H1 (cell line): ENCODE results near the gene FGD6. TPM values are rescaled to one million over a fixed set of nuclear protein-coding genes. Genes with fewer than 3 reads are reported as not detected.

Experiments
- CTCF ChIA-PET: fragments of 300-600 bp; sonication (Branson Sonifier 250); formaldehyde crosslinking; loops from one replicate; lab custom pipeline; 2021; ENCODE audit not compliant: partially characterized antibody; lab: Charles Lee
- POLR2A ChIA-PET: fragments of 300-600 bp; sonication (Branson Sonifier 250); formaldehyde crosslinking; loops from one replicate; lab custom pipeline; 2021; ENCODE audit warnings: inconsistent platforms; ENCODE audit not compliant: partially characterized antibody; lab: Charles Lee
- DNase-seq, 2 experiments: peaks; one replicate each; pipeline versions ENCODE4 v3.0.0 to v3.0.0-alpha.2; 2010 to 2022; ENCODE audit warnings: low spot score in 2 of 2, low read depth in 1 of 2, mixed read lengths in 1 of 2
- FAIRE-seq: peaks from 2 replicates; lab custom pipeline; 2011; peaks lifted over from hg19 to GRCh38; lab: Jason Lieb, UNC
- H2AFZ ChIP-seq: 2 replicates; pipeline ENCODE4 v1.8.1; 2012; ENCODE audit warnings: low read length, inconsistent platforms
- H2AK5ac ChIP-seq: 2 replicates; pipeline ENCODE4 v1.6.1; 2013; ENCODE audit warnings: low read depth, low read length
- H2BK120ac ChIP-seq: replicated peaks from 2 replicates; pipeline ENCODE3; 2013; ENCODE audit warnings: low read depth, low read length, inconsistent platforms
- H2BK12ac ChIP-seq: 2 replicates; pipeline ENCODE4 v1.6.1; 2013; ENCODE audit warnings: low read depth, low read length
- H2BK15ac ChIP-seq: 2 replicates; pipeline ENCODE4 v1.6.1; 2013; ENCODE audit warnings: low read length
- H2BK20ac ChIP-seq: 2 replicates; pipeline ENCODE4 v1.6.1; 2013; ENCODE audit warnings: low read length
- H2BK5ac ChIP-seq: 2 replicates; pipeline ENCODE4 v1.6.1; 2013; ENCODE audit warnings: low read depth, low read length
- H3K14ac ChIP-seq: 2 replicates; pipeline ENCODE4 v1.6.1; 2013; ENCODE audit warnings: inconsistent platforms; ENCODE audit not compliant: insufficient read length
- H3K18ac ChIP-seq: 2 replicates; pipeline ENCODE4 v1.6.1; 2013; ENCODE audit warnings: low read length; ENCODE audit errors: extremely low read depth
- H3K23ac ChIP-seq: 2 replicates; pipeline ENCODE4 v1.6.1; 2013; ENCODE audit warnings: inconsistent platforms; ENCODE audit not compliant: insufficient read length
- H3K23me2 ChIP-seq: 2 replicates; pipeline ENCODE4 v1.6.1; 2013; ENCODE audit warnings: low read depth, low read length
- H3K27ac ChIP-seq: 2 replicates; pipeline ENCODE4 v1.6.1; 2011; ENCODE audit warnings: low read depth, low read length, inconsistent platforms
- H3K27me3 ChIP-seq, 4 experiments: replicated peaks in 1 of 4; 1 replicate in 1 of 4; 2 replicates in 3 of 4; pipeline versions ENCODE4 v1.6.1 to v1.8.1; 2011 to 2013; ENCODE audit warnings: low read length in 3 of 4, mild to moderate bottlenecking in 3 of 4, inconsistent platforms in 2 of 4, mixed read lengths in 2 of 4, moderate library complexity in 1 of 4; ENCODE audit not compliant: control insufficient read depth in 3 of 4, insufficient read depth in 3 of 4; ENCODE audit errors: extremely low read depth in 1 of 4
- H3K36me3 ChIP-seq, 4 experiments: 2 replicates each; pipeline versions ENCODE4 v1.6.1 to v1.8.1; 2011 to 2013; ENCODE audit warnings: mild to moderate bottlenecking in 4 of 4, low read length in 3 of 4, moderate library complexity in 2 of 4, control low read depth in 1 of 4, inconsistent platforms in 1 of 4; ENCODE audit not compliant: insufficient read depth in 4 of 4, control insufficient read depth in 2 of 4
- H3K4ac ChIP-seq: replicated peaks from 2 replicates; pipeline ENCODE3; 2013; ENCODE audit warnings: low read length, low read depth, mixed read lengths, inconsistent platforms; ENCODE audit not compliant: insufficient read length
- H3K4me1 ChIP-seq, 4 experiments: replicated peaks in 1 of 4; 1 replicate in 1 of 4; 2 replicates in 3 of 4; pipeline versions ENCODE4 v1.6.1 to v1.8.1; 2011 to 2013; ENCODE audit warnings: low read length in 3 of 4, inconsistent platforms in 2 of 4, mixed read lengths in 1 of 4; ENCODE audit not compliant: insufficient read depth in 4 of 4, control insufficient read depth in 3 of 4
- H3K4me2 ChIP-seq, 2 experiments: 2 replicates each; pipeline versions ENCODE4 v1.6.1 to v1.8.1; 2011 to 2013; ENCODE audit warnings: low read depth in 2 of 2, low read length in 2 of 2, control low read depth in 1 of 2, inconsistent platforms in 1 of 2, mild to moderate bottlenecking in 1 of 2; ENCODE audit not compliant: insufficient read depth in 1 of 2
- H3K4me3 ChIP-seq, 4 experiments: fragments of 200-600, 300-600 bp in 1 of 4; sonication (generic), shearing (Covaris generic), sonication (Bioruptor Twin) in 1 of 4; 2 replicates each; pipeline versions ENCODE4 v1.5.1 to v1.8.1; 2011 to 2016; ENCODE audit warnings: low read length in 4 of 4, low read depth in 3 of 4, control low read depth in 2 of 4, inconsistent platforms in 2 of 4, mild to moderate bottlenecking in 2 of 4, mixed read lengths in 1 of 4, moderate library complexity in 1 of 4; ENCODE audit not compliant: insufficient read depth in 2 of 4; ENCODE audit errors: extremely low read depth in 1 of 4
- H3K56ac ChIP-seq: replicated peaks from 2 replicates; pipeline ENCODE3; 2013; ENCODE audit warnings: low read depth, mild to moderate bottlenecking, mixed read lengths, low read length, inconsistent platforms; ENCODE audit not compliant: insufficient read length
- H3K79me1 ChIP-seq: 2 replicates; pipeline ENCODE4 v1.6.1; 2013; ENCODE audit warnings: low read depth, low read length, control low read depth
- H3K79me2 ChIP-seq, 2 experiments: 2 replicates each; pipeline versions ENCODE4 v1.6.1 to v1.8.1; 2012 to 2013; ENCODE audit warnings: low read length in 2 of 2, mild to moderate bottlenecking in 2 of 2, inconsistent platforms in 1 of 2; ENCODE audit not compliant: insufficient read depth in 2 of 2, control insufficient read depth in 1 of 2
- H3K9ac ChIP-seq, 4 experiments: replicated peaks in 1 of 4; 1 replicate in 1 of 4; 2 replicates in 3 of 4; pipeline versions ENCODE4 v1.6.1 to v1.8.1; 2011 to 2013; ENCODE audit warnings: low read depth in 3 of 4, low read length in 3 of 4, control low read depth in 2 of 4, mild to moderate bottlenecking in 2 of 4, moderate library complexity in 2 of 4, inconsistent platforms in 1 of 4; ENCODE audit errors: extremely low read depth in 1 of 4
- H3K9me3 ChIP-seq, 2 experiments: 2 replicates each; pipeline versions ENCODE4 v1.6.1 to v1.8.1; 2012 to 2013; ENCODE audit warnings: mild to moderate bottlenecking in 2 of 2, moderate library complexity in 2 of 2, control low read depth in 1 of 2, inconsistent platforms in 1 of 2, low read depth in 1 of 2, low read length in 1 of 2, mixed read lengths in 1 of 2; ENCODE audit not compliant: insufficient read depth in 2 of 2
- H4K20me1 ChIP-seq, 2 experiments: replicated peaks in 1 of 2; 2 replicates each; pipeline versions ENCODE3 to v1.8.1; 2011 to 2013; ENCODE audit warnings: inconsistent platforms in 2 of 2, low read length in 2 of 2, mild to moderate bottlenecking in 1 of 2; ENCODE audit not compliant: insufficient read depth in 2 of 2, control insufficient read depth in 1 of 2
- H4K5ac ChIP-seq: 2 replicates; pipeline ENCODE4 v1.6.1; 2013; ENCODE audit warnings: low read length, low read depth, mixed read lengths, inconsistent platforms; ENCODE audit not compliant: insufficient read length
- H4K8ac ChIP-seq: 2 replicates; pipeline ENCODE4 v1.8.0; 2013; ENCODE audit warnings: mild to moderate bottlenecking, moderate library complexity, low read length, inconsistent platforms; ENCODE audit not compliant: insufficient read depth; ENCODE audit errors: extremely low read depth
- H4K91ac ChIP-seq: replicated peaks from 2 replicates; pipeline ENCODE3; 2013; ENCODE audit warnings: low read length, mixed read lengths, inconsistent platforms; ENCODE audit not compliant: insufficient read length
- CBX5 ChIP-seq: fragments of 300-800, 300-1000 bp; sonication (generic); IDR thresholded peaks from 2 replicates; pipeline ENCODE4 v1.7.1; 2016; ENCODE audit warnings: antibody characterized with exemption, low read length, low read depth
- GABPA ChIP-seq: IDR thresholded peaks from 2 replicates; pipeline ENCODE4 v1.6.1; 2011; ENCODE audit warnings: mild to moderate bottlenecking, low read length, moderate library complexity, borderline replicate concordance; ENCODE audit not compliant: insufficient read depth
- HDAC6 ChIP-seq: IDR thresholded peaks from one replicate; pipeline ENCODE4 v1.7.1; 2012; ENCODE audit warnings: low read depth, mild to moderate bottlenecking, inconsistent platforms, low read length, moderate library complexity
- NANOG ChIP-seq: IDR thresholded peaks from 2 replicates; pipeline ENCODE4 v1.6.1; 2011; ENCODE audit warnings: low read length, low read depth, mild to moderate bottlenecking, inconsistent platforms; ENCODE audit not compliant: insufficient read depth, poor library complexity, severe bottlenecking
- NRF1 ChIP-seq: IDR thresholded peaks from 2 replicates; pipeline ENCODE4 v1.6.1; 2011; ENCODE audit warnings: mild to moderate bottlenecking, low read depth, low read length, improper control_type of control experiment
- POU5F1 ChIP-seq: IDR thresholded peaks from 2 replicates; pipeline ENCODE4 v1.6.1; 2011; ENCODE audit warnings: low read depth, mild to moderate bottlenecking, low read length, moderate library complexity
- RFX5 ChIP-seq: IDR thresholded peaks from 2 replicates; pipeline ENCODE4 v1.6.1; 2011; ENCODE audit warnings: low read depth, low read length, improper control_type of control experiment, borderline replicate concordance
- SP2 ChIP-seq: IDR thresholded peaks from 2 replicates; pipeline ENCODE4 v1.6.1; 2012; ENCODE audit warnings: mild to moderate bottlenecking, low read length, inconsistent platforms
- SP4 ChIP-seq: IDR thresholded peaks from 2 replicates; pipeline ENCODE4 v1.6.1; 2012; ENCODE audit warnings: low read length, inconsistent platforms
- TCF12 ChIP-seq: IDR thresholded peaks from 2 replicates; pipeline ENCODE4 v1.6.1; 2011; ENCODE audit warnings: low read depth, mild to moderate bottlenecking, low read length
- WGBS, 2 experiments: shearing (Covaris generic) in 1 of 2; methylation state at CpG; one replicate each; pipeline versions ENCODE4 v1.1.6 to v1.1.7; 2013 to 2015; ENCODE audit warnings: low lambda C conversion rate in 2 of 2, mixed read lengths in 2 of 2, inconsistent platforms in 1 of 2, low coverage in 1 of 2, missing lambda C conversion rate in 1 of 2; ENCODE audit not compliant: insufficient replicate concordance in 2 of 2, insufficient coverage in 1 of 2, insufficient read length in 1 of 2; ENCODE audit errors: extremely low coverage in 1 of 2, missing lambda C conversion rate in 1 of 2; 5-methylcytosine and 5-hydroxymethylcytosine counted together
- polyA plus RNA-seq, 7 experiments: library from polyadenylated mRNA; depleted of rRNA in 3 of 7; stranded (reverse) in 5 of 7; unstranded in 2 of 7; fragments of >200 nt in 5 of 7; fragments of 200-250 nt in 2 of 7; gene quantifications; 1 replicate in 5 of 7; 2 replicates in 1 of 7; 4 replicates in 1 of 7; pipeline versions ENCODE4 v1.2.1 to v1.2.3, GENCODE V29; 2011 to 2013; ENCODE audit warnings: missing spikeins in 2 of 7, mixed read lengths in 2 of 7
- total RNA-seq: library from RNA; stranded (reverse); fragmentation: NEBNext Ultra II Directional; extraction: Animal tissue kit (Norgen Biotek cat#: 25700); gene quantifications from 2 replicates; pipeline ENCODE4 v1.2.1, GENCODE V29; 2021

Gene FGD6
- total and polyA plus RNA-seq, 2 of the 8 experiments (the other 6 are each of a cell fraction or from before 2014, with no cell fraction given), result 12.2 to 24.3 TPM

DNA sequence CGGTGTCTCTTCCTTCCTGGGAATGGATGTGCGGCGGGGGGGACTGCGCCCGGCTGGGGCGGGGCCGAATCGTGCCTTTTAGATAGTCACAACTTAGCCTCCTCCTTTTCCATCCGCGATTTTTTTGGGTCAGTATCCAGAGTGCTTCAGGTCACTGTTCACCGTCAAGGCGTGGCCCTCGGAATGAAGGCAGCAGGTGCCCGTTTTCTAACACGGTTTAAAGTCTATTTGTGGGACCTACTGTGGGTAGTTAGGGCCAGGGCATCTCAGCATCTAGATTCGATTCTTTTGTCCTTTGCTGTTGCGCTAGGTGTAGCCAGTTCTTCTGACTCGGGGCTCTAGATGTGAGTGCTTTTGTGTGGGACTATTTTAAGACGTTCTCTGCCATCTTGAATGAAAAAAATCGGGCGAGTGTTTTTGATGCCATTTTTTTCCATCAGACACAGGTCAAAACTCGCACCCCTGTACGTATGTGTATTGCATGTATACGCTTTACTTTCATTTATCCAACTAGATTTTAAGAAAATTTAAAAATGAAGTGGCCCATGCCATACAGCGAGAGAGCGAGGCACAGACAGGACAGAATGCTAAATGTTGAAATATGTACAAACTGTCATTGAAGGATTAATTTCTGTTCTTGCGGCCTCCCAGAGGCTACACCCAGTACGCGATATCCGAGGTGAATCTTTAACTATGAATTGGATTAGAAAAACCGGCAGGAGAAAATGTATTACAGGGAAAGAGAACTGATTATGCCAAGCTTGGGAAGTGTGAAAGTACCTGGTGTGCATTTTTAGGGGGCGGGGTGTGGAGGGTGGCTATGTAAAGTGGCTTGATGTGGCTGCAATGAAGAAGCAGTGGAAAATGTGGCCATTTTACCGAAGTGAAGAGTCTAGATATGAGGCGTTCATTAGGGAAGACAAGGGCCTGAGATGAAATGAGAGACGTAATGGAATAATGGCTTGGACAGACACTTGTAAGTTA, 1.2 kb upstream of the FGD6 start:
- peak overlapping the region; percentile 72; the same call in 1 of the 2 replicates for H2BK12ac ChIP-seq
- peak overlapping the region; percentile 99 for H2BK5ac ChIP-seq
- 5% methylated on average over 30 of the region's 35 CpGs; no CpG with 5 or more reads in 1 of the 2 experiments for WGBS, 2 experiments
- H2BK120ac ChIP-seq, result no peak overlapping the region
- no peaks in the 10 kb centered on the region for H3K9me3 ChIP-seq
- H3K79me2 ChIP-seq, result peaks cover 13 to 88% of the 10 kb centered on the region in 2 experiments
- peaks cover 4% of the 10 kb centered on the region; the same call in 1 of the 2 replicates for H3K79me1 ChIP-seq
- no peaks in the 10 kb centered on the region for H3K27me3 ChIP-seq
- peaks cover 7% of the 10 kb centered on the region for H3K23me2 ChIP-seq
- peaks cover 0 to 9% (median 2%) of the 10 kb centered on the region in 4 experiments; a peak in 3 of 7 replicates for H3K4me1 ChIP-seq
- peak overlapping the region; percentile 7 for H4K5ac ChIP-seq
- no peak overlapping the region for H3K14ac ChIP-seq
- H3K27ac ChIP-seq, result peak overlapping the region; percentile 97
- H3K56ac ChIP-seq, result peak overlapping the region; percentile 21
- peak overlapping the region; percentile 75 for H3K4ac ChIP-seq
- peak overlapping the region; percentile 77 to 93 (median 86) for H3K4me3 ChIP-seq
- peak overlapping the region; percentile 63; the same call in 1 of the 2 replicates for H3K18ac ChIP-seq
- CTCF ChIA-PET, result interaction anchor here (1.0 to 1.2 kb wide), 2 partner anchors 13 to 102 kb away, joined by 4 read pairs; no protein-coding TSS in a partner anchor
- DNase-seq (no peak), FAIRE-seq (no peak)
- no peak overlapping the region for H2BK20ac ChIP-seq
- POLR2A ChIA-PET, result interaction anchor here (0.6 to 9.0 kb wide), 14 partner anchors 8 to 375 kb away, joined by 3 to 89 read pairs (median 6); no protein-coding TSS in a partner anchor
- peak overlapping the region; percentile 94; the same call in 1 of the 2 replicates for H4K8ac ChIP-seq
- 0 out of 2 replicates have a peak overlapping the region, but pooled peaks have one; percentile 86 for H2AFZ ChIP-seq
- no peak overlapping the region for H4K91ac ChIP-seq
- H3K9ac ChIP-seq, result peak overlapping the region; percentile 91 to 97 (median 94)
- H4K20me1 ChIP-seq, result peaks cover 0 to 1% of the 10 kb centered on the region in 2 experiments
- H2BK15ac ChIP-seq, result no peak overlapping the region
- no peak overlapping the region for H3K23ac ChIP-seq
- no peak overlapping the region; the same call in 1 of the 2 replicates for H2AK5ac ChIP-seq
- H3K36me3 ChIP-seq, result no peaks in the 10 kb centered on the region; a peak in 1 of 8 replicates
- peak overlapping the region; percentile 78 to 90 for H3K4me2 ChIP-seq
- no peak for TF ChIP-seq NRF1
- no peak for TF ChIP-seq NANOG
- TF ChIP-seq CBX5, result no peak
- no peak for TF ChIP-seq TCF12
- TF ChIP-seq POU5F1, result no peak
- TF ChIP-seq GABPA, result no peak
- TF ChIP-seq SP4, result 0 out of 2 replicates have a peak, but pooled peaks have one; percentile 10
- TF ChIP-seq RFX5, result no peak
- no peak for TF ChIP-seq HDAC6
- no peak for TF ChIP-seq SP2
